ENCODE results near the gene USP7. TPM values are rescaled to one million over a fixed set of nuclear protein-coding genes. Genes with fewer than 3 reads are reported as not detected.
"Not testable (repeated sequence)": the region's sequence is repeated elsewhere in the genome, so short reads cannot be mapped to it uniquely, and the experiment has no call there.

USP7 gene
- polyA plus RNA-seq, 4 donors = 103 to 143 (median 122) TPM

DNA sequence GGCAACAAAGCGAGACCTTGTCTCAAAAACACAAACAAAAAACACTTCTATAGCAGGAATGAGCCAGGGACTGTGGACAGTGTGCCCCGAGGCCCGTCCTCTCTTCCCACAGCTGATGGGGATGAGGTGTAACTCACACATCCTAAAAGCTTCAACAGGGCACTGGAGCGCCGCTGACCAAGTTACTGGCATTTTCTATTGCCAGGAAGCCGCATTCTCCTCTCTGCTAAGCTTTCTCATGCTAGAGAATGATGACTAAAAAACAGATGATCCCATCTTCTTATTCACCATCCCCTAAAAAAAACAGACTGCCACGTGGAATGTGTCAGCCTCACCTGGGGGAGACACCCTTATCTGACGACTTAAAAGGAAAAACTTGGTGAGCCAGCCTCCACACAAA, 111.2 kb downstream of the USP7 start:
- no peak for DNase-seq (ENCODE audit: low read depth in 4 of 4, low spot score in 2 of 4)

DNA sequence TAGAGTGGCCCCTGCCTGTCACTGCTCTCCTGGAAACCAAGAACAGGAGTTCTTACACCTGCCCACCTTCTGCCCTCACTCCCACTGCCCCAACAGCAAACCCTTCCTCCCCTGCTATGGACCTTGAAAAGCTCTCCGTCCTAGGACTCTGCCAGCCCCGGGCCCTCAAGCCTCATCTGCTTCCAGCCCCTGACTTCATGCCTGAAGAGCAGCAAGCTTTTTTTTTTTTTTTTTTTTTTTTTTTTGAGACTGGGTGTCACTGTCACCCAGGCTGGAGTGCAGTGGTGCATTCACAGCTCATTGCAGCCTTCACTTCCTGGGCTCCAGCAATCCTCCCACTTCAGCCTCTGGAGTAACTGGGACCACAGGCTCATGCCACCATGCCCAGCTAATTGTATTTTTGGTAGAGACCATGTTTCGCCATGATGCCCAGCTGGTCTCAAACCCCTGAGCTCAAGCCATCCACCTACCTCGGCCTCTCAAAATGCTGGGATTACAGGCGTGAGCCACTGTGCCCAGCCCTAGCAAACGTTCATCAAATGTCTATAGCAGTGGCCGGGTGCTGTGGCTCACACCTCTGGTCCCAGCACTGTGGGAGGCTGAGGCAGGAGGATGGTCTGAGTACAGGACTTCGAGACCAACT, 111.8 kb downstream of the USP7 start:
- no peak for DNase-seq (ENCODE audit: low read depth in 4 of 4, low spot score in 2 of 4)

DNA sequence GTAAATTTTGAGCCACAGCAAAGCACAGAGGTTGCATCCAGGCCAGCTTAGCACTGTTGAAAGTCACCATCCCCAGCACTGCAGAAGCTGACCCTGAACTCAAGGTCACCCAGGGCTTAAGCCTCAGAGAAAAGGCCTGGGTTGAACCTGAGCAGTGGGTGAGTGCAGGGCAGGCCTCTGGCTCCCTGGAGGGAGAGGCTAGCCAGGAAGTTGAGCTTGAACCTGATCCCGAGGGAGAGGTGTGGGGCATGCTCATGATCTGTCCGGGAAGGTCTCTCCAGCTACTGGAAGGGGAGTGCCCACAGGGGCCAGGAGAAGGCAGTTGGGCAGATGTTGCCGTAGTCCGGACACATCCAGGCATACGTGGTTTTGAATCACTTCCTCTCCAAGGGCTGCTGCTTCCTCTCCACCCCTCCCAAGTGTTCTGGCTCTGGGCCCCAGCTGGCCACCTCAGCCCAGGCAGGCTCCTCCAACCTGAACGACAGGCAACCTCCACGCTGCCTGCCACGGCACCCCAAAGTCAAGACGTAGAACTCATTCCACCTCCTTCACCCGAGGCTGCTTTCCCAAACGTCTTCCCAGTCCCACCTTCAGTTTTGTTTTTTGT, 113.3 kb downstream of the USP7 start:
- DNase-seq (ENCODE audit: low read depth in 4 of 4, low spot score in 2 of 4) = no peak

DNA sequence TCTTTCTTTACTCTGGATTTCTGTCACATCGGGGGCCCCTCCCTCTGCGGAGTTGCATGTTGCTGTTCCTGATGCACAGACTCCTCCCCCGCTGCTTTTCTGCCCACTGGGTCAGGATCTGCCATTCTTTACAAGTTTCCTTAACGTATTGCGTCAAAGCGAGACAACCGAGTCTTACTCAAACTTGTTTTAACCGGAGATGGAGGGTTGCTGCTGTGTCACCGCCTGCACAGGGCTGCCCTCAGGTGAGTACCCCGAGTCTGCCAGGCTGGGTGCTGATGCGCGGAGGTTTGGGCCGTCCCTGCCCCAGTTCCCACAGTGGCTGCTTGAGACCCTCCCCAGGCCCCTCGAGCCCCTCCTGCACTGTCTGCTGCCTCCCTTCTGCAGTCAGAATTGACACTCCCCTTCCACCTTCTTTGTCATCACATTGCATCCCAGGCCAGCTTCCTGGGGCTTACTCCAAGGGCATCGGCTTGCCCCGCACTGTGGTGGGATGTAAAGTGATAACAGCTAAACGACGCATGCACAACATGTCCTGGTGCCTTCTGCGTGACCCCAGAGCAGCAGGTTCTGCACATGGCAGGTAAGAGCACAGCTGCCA, 114.2 kb downstream of the USP7 start:
- DNase-seq (ENCODE audit: low read depth in 4 of 4, low spot score in 2 of 4) = no peak

DNA sequence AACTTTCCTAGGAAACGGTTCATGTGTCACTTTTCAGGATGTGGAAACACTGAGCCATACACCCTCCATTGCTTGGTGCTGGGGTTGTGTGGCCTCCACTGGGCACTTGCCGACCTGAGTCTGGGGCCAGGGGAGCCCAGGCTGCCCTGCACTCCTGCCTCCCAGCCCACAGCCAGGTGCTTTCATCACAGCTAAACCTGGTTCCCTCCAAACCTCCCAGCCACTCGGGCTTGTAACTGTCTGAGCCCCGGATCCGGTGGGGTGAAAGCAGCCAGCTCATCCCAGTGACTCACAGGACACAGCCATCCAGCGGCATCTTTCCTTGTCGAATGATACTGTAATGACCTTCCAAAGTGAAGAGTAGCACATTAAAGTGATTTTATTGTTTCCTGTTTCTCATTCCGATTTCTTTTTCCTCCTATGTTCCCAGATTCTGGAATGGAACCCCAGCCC, 114.7 kb downstream of the USP7 start:
- no peak for DNase-seq (ENCODE audit: low read depth in 4 of 4, low spot score in 2 of 4)

DNA sequence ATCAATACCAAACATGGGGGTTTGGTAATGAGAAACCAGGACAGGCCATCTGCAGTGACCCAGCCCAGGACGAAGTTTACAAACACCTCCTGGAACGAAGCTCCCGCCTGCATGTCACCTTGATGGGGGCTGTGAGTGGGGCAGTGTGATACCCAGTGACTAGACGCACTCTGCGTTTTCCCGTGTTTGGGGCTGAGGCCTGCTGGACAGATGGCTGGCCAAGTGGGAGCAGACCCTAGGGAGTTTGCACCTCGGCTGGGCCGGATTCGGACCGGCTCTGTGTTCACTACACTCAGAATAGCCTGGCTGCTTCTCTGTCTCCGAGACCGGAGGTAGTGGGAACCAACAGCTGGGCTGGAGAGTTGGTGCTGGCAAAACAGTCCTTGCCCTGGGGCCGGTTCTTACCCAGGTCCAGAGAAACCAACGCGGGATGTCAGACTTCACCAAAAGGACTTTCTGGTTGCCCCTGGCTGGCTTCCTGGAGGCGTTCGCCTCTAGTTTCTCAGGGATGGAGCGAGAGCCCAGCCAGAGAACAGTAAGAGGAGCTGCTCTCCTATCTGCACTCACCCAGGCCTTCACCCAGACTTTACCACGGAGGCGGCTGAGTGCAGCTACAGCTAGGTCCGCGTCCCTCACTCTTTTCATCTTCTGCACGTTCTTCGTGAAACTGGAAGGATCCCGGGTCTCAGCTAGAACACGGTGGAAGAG, 115.3 kb downstream of the USP7 start:
- DNase-seq (ENCODE audit: low read depth in 4 of 4, low spot score in 2 of 4) = no peak

DNA sequence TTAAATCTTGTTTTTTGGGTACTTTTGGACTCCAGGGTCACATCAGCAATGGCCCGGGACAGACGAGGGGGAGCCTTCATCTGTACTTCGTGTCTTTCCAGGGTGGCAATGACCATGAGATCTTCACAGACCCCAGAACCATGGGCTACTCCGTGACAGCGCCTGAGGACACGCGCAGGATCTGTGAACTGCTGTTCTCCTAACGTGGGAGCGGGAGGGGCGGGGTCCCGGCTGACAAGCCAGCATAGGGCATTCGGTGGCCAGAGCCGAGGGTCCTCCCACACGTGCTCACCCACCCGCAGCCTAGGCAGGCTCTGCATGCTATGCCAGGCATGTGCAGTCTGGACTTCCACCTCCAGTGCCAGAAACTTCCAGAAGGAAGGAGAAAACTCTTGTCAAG, 116.1 kb downstream of the USP7 start:
- DNase-seq (ENCODE audit: low read depth in 4 of 4, low spot score in 2 of 4) = no peak

DNA sequence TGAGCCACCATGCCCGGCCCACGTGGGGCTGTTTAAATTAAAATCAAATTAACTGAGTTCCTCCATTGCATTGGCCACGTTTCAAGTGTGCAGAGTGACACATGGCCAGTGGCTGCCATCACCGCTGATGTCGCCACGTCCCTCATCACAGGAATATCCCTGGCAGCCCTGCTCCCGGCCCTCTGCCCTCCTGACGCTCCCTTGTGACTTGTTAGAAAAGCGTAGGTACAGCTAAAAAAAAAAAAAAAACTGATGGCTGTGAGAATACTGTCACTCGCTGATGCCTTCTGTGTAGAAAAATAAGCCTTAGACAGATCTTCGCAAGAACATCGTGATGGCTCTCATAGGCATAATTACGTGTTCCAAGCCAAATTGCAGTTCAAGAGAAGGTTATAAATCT, 116.6 kb downstream of the USP7 start:
- no peak for DNase-seq (ENCODE audit: low read depth in 4 of 4, low spot score in 2 of 4)

DNA sequence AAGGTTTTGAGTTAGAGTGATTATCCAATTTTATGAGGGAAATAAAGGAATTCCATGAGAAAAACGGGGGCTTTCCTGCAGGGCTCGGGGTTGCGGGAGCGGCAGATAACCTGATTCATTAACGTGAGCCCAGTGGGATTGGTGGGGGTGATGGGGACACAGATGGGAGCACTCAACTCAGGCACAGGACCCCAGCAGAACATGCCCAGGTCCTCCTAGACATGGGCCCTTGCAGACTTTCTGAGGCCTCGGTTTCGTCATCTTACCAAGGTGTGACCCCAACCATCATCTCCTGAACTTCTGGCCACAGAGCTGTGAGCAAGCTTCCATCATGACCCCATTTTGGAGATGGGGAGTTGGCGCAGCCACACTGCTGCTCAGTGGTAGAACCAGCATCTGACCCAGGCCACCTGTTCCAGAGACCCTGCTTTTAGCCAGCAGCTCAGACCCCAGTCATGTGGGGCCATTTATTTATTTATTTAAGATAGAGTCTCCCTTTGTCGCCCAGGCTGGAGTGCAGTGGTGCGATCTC, 117.2 kb downstream of the USP7 start:
- DNase-seq (ENCODE audit: low read depth in 4 of 4, low spot score in 2 of 4) = no peak

DNA sequence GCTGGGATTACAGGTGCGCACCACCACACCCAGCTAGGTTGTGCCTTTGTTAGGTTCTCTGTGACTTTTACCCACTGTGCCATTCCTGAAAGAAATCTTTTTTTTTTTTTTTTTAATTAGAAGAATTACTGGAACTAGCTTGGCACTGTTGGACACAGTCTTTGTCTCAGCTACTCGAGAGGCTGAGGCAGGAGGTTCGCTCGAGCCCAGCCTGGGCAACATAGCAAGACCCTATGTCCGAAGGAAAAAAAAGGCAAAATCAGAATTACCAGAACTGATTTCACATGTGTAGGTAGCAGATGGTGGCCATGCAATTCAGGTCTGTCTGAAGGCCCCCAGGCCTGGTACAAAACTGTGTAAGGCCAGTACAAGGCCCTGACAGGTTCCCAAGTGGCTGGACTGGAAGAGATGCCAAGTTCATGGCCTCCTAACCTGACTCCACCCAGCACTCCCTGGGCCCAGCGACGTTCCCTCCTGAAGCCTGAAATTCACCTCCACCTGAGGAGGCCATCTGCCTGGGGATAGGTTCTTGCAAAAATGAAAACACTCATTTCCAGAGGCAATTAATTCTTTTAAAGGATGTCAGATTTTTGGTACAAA, 117.9 kb downstream of the USP7 start:
- no peak for DNase-seq (ENCODE audit: low read depth in 4 of 4, low spot score in 2 of 4)

DNA sequence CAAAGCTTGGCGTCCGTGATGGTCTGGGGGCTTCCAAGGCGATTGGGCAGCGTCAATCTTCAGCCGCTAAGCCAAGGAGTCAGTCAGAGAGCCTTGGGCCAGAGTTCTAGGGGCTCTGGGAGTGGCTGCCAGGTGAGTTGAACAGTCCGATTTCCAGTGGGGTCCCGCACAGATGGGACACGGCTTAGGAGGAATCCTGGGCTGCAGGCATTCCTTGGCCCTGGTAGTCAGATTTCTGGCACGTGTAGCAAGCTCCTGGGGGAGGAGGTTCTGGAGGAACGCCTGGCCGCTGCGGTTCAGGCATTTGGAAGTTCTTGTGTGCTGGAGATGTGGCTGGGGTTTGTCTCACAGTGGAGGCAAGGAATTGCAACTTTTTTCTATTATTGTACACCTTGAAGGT, 120.4 kb downstream of the USP7 start:
- not testable (repeated sequence) for DNase-seq (ENCODE audit: low read depth in 4 of 4, low spot score in 2 of 4)

Other genes with a start within 250 kb of the USP7 start
- gene TMEM186, start 166.3 kb downstream of the USP7 start, polyA plus RNA-seq (ENCODE audit: insufficient read length in 4 of 4) = 10 to 100 TPM; 16.1 to 17.8 (median 16.7) TPM
- gene PMM2, start 166.1 kb downstream of the USP7 start, polyA plus RNA-seq (ENCODE audit: insufficient read length in 4 of 4) = 10 to 100 TPM; 18.1 to 26.1 (median 21.3) TPM
- 10 to 100 TPM; 68.3 to 87.5 (median 80.4) TPM for gene CARHSP1, start 94.9 kb downstream of the USP7 start, polyA plus RNA-seq (ENCODE audit: insufficient read length in 4 of 4)
- under 1 TPM in 2 of 4 donors, not detected in 2; 0.17 to 0.26 TPM for gene LITAFD, start 81.6 kb downstream of the USP7 start, polyA plus RNA-seq (ENCODE audit: insufficient read length in 4 of 4)
- gene HAPSTR1, start 127.7 kb upstream of the USP7 start, polyA plus RNA-seq (ENCODE audit: insufficient read length in 4 of 4) = 10 to 100 TPM; 42.2 to 47.9 (median 44.6) TPM

Measured in left renal cortex interstitium (tissue), 4 donors.